HepG2 (cell line): Measurements from ENCODE around the gene DOLK. TPM values are rescaled to one million over a fixed set of nuclear protein-coding genes. Genes with fewer than 3 reads are reported as not detected.

Experiments
- BCL6 ChIP-seq: IDR thresholded peaks from 2 replicates; pipeline ENCODE4 v1.6.1; 2016; ENCODE audit warnings: missing genetic modification reagents, missing compliant biosample characterization
- ERF ChIP-seq: IDR thresholded peaks from 2 replicates; pipeline ENCODE4 v1.6.1; 2018; ENCODE audit warnings: missing biosample characterization, missing genetic modification reagents
- FOXM1 ChIP-seq: sonication (generic); formaldehyde crosslinking; IDR thresholded peaks from 2 replicates; pipeline ENCODE4 v1.5.0; 2020; ENCODE audit warnings: missing genetic modification reagents
- GABPB1 ChIP-seq: IDR thresholded peaks from 2 replicates; pipeline ENCODE4 v1.6.1; 2016; ENCODE audit warnings: mild to moderate bottlenecking, missing genetic modification reagents, moderate library complexity, missing compliant biosample characterization
- MYC ChIP-seq: sonication (generic); formaldehyde crosslinking; IDR thresholded peaks from 2 replicates; pipeline ENCODE4 v1.9.0; 2021; ENCODE audit warnings: missing genetic modification reagents, borderline replicate concordance
- RNF2 ChIP-seq: fragments of 450-650 bp; conservative IDR thresholded peaks from 2 replicates; pipeline ENCODE4 v1.6.1; 2016; ENCODE audit warnings: low read depth
- TCF12 ChIP-seq, 2 experiments: fragments of 450-650 bp in 1 of 2; sonication (generic) in 1 of 2; formaldehyde crosslinking in 1 of 2; IDR thresholded peaks; 2 replicates each; pipeline versions ENCODE4 v1.6.1 to v1.8.0; 2017 to 2022; ENCODE audit warnings: antibody characterized with exemption in 1 of 2, mild to moderate bottlenecking in 1 of 2, missing genetic modification reagents in 1 of 2, moderate library complexity in 1 of 2
- ZNF180 ChIP-seq: sonication (generic); formaldehyde crosslinking; IDR thresholded peaks from 2 replicates; pipeline ENCODE4 v1.4.0; 2020; ENCODE audit warnings: low read depth, missing genetic modification reagents, borderline replicate concordance
- ZNF205 ChIP-seq: IDR thresholded peaks from 2 replicates; pipeline ENCODE4 v1.6.1; 2018; ENCODE audit warnings: missing biosample characterization, missing genetic modification reagents
- ZNF256 ChIP-seq: sonication (generic); formaldehyde crosslinking; conservative IDR thresholded peaks from 2 replicates; pipeline ENCODE4 v1.4.0; 2020; ENCODE audit warnings: missing genetic modification reagents
- ZNF670 ChIP-seq: sonication (generic); formaldehyde crosslinking; IDR thresholded peaks from 2 replicates; pipeline ENCODE4 v1.8.0; 2022; ENCODE audit warnings: mild to moderate bottlenecking, missing genetic modification reagents, borderline replicate concordance
- polyA plus RNA-seq, 8 experiments: library from polyadenylated mRNA; depleted of rRNA in 3 of 8; stranded (reverse) in 7 of 8; unstranded in 1 of 8; fragments of >200 nt; fragmentation: Illumina TruSeq in 4 of 8; extraction: Trizol in 4 of 8; gene quantifications; 2 replicates each; pipeline versions ENCODE4 v1.2.1 to v1.2.3, GENCODE V29; 2011 to 2016; ENCODE audit warnings: low read depth in 4 of 8, missing spikeins in 1 of 8, mixed read lengths in 1 of 8; ENCODE audit not compliant: insufficient read depth in 1 of 8
- total RNA-seq, 5 experiments: library from RNA; depleted of rRNA; stranded (reverse); fragments of >200 nt; fragmentation: Illumina TruSeq; extraction: Trizol; gene quantifications; 2 replicates each; pipeline ENCODE4 v1.2.3, GENCODE V29; 2016; ENCODE audit warnings: low read depth in 1 of 5
- TF ChIP-seq, protein P1 (sequence below): sonication (generic); formaldehyde crosslinking; IDR thresholded peaks from 2 replicates; pipeline ENCODE4 v1.4.0; 2020; ENCODE audit warnings: missing genetic modification reagents
- TF ChIP-seq, protein P2 (sequence below): sonication (generic); formaldehyde crosslinking; IDR thresholded peaks from 2 replicates; pipeline ENCODE4 v1.5.0; 2020; ENCODE audit warnings: mild to moderate bottlenecking, missing genetic modification reagents, borderline replicate concordance
- TF ChIP-seq, protein P3 (sequence below): sonication (generic); formaldehyde crosslinking; IDR thresholded peaks from 2 replicates; pipeline ENCODE4 v1.5.1; 2020; ENCODE audit warnings: mild to moderate bottlenecking, missing genetic modification reagents, moderate library complexity

Gene DOLK
- total and polyA plus RNA-seq, 2 of the 13 experiments (the other 11 are each of a cell fraction or from before 2014, with no cell fraction given): 15.4 to 18.7 TPM

DNA sequence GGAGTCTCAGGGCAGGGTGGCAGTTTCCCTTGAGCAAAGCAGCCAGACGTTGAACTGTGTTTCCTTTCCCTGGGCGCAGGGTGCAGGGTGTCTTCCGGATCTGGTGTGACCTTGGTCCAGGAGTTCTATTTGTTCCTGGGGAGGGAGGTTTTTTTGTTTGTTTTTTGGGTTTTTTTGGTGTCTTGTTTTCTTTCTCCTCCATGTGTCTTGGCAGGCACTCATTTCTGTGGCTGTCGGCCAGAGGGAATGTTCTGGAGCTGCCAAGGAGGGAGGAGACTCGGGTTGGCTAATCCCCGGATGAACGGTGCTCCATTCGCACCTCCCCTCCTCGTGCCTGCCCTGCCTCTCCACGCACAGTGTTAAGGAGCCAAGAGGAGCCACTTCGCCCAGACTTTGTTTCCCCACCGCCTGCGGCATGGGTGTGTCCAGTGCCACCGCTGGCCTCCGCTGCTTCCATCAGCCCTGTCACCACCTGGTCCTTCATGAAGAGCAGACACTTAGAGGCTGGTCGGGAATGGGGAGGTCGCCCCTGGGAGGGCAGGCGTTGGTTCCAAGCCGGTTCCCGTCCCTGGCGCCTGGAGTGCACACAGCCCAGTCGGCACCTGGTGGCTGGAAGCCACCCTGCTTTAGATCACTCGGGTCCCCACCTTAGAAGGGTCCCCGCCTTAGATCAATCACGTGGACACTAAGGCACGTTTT is 30.1 kb downstream of the DOLK start (continued):
- TF ChIP-seq RNF2 (no peak), FOXM1 (no peak), GABPB1 (CRISPR knock-in tag) (peak; percentile 51), ZNF180 (CRISPR knock-in tag) (no peak), ZNF256 (CRISPR knock-in tag) (no peak), ZNF205 (CRISPR knock-in tag) (no peak), ERF (peak; percentile 75), MYC (CRISPR knock-in tag) (peak; percentile 69), BCL6 (no peak; the same call in 1 of the 2 replicates), TCF12 (IDR thresholded peaks at IDR 0.05) (no peak), TCF12 (CRISPR knock-in tag; IDR thresholded peaks at IDR 0.05) (no peak), ZNF670 (CRISPR knock-in tag) (no peak)
- TF ChIP-seq, protein P1, sequence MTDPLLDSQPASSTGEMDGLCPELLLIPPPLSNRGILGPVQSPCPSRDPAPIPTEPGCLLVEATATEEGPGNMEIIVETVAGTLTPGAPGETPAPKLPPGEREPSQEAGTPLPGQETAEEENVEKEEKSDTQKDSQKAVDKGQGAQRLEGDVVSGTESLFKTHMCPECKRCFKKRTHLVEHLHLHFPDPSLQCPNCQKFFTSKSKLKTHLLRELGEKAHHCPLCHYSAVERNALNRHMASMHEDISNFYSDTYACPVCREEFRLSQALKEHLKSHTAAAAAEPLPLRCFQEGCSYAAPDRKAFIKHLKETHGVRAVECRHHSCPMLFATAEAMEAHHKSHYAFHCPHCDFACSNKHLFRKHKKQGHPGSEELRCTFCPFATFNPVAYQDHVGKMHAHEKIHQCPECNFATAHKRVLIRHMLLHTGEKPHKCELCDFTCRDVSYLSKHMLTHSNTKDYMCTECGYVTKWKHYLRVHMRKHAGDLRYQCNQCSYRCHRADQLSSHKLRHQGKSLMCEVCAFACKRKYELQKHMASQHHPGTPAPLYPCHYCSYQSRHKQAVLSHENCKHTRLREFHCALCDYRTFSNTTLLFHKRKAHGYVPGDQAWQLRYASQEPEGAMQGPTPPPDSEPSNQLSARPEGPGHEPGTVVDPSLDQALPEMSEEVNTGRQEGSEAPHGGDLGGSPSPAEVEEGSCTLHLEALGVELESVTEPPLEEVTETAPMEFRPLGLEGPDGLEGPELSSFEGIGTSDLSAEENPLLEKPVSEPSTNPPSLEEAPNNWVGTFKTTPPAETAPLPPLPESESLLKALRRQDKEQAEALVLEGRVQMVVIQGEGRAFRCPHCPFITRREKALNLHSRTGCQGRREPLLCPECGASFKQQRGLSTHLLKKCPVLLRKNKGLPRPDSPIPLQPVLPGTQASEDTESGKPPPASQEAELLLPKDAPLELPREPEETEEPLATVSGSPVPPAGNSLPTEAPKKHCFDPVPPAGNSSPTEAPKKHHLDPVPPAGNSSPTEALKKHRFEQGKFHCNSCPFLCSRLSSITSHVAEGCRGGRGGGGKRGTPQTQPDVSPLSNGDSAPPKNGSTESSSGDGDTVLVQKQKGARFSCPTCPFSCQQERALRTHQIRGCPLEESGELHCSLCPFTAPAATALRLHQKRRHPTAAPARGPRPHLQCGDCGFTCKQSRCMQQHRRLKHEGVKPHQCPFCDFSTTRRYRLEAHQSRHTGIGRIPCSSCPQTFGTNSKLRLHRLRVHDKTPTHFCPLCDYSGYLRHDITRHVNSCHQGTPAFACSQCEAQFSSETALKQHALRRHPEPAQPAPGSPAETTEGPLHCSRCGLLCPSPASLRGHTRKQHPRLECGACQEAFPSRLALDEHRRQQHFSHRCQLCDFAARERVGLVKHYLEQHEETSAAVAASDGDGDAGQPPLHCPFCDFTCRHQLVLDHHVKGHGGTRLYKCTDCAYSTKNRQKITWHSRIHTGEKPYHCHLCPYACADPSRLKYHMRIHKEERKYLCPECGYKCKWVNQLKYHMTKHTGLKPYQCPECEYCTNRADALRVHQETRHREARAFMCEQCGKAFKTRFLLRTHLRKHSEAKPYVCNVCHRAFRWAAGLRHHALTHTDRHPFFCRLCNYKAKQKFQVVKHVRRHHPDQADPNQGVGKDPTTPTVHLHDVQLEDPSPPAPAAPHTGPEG (CRISPR knock-in tag): peak; percentile 39
- TF ChIP-seq, protein P2, sequence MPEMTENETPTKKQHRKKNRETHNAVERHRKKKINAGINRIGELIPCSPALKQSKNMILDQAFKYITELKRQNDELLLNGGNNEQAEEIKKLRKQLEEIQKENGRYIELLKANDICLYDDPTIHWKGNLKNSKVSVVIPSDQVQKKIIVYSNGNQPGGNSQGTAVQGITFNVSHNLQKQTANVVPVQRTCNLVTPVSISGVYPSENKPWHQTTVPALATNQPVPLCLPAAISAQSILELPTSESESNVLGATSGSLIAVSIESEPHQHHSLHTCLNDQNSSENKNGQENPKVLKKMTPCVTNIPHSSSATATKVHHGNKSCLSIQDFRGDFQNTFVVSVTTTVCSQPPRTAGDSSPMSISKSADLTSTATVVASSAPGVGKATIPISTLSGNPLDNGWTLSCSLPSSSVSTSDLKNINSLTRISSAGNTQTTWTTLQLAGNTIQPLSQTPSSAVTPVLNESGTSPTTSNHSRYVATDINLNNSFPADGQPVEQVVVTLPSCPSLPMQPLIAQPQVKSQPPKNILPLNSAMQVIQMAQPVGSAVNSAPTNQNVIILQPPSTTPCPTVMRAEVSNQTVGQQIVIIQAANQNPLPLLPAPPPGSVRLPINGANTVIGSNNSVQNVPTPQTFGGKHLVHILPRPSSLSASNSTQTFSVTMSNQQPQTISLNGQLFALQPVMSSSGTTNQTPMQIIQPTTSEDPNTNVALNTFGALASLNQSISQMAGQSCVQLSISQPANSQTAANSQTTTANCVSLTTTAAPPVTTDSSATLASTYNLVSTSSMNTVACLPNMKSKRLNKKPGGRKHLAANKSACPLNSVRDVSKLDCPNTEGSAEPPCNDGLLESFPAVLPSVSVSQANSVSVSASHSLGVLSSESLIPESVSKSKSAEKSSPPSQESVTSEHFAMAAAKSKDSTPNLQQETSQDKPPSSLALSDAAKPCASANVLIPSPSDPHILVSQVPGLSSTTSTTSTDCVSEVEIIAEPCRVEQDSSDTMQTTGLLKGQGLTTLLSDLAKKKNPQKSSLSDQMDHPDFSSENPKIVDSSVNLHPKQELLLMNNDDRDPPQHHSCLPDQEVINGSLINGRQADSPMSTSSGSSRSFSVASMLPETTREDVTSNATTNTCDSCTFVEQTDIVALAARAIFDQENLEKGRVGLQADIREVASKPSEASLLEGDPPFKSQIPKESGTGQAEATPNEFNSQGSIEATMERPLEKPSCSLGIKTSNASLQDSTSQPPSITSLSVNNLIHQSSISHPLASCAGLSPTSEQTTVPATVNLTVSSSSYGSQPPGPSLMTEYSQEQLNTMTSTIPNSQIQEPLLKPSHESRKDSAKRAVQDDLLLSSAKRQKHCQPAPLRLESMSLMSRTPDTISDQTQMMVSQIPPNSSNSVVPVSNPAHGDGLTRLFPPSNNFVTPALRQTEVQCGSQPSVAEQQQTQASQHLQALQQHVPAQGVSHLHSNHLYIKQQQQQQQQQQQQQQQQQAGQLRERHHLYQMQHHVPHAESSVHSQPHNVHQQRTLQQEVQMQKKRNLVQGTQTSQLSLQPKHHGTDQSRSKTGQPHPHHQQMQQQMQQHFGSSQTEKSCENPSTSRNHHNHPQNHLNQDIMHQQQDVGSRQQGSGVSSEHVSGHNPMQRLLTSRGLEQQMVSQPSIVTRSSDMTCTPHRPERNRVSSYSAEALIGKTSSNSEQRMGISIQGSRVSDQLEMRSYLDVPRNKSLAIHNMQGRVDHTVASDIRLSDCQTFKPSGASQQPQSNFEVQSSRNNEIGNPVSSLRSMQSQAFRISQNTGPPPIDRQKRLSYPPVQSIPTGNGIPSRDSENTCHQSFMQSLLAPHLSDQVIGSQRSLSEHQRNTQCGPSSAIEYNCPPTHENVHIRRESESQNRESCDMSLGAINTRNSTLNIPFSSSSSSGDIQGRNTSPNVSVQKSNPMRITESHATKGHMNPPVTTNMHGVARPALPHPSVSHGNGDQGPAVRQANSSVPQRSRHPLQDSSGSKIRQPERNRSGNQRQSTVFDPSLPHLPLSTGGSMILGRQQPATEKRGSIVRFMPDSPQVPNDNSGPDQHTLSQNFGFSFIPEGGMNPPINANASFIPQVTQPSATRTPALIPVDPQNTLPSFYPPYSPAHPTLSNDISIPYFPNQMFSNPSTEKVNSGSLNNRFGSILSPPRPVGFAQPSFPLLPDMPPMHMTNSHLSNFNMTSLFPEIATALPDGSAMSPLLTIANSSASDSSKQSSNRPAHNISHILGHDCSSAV (CRISPR knock-in tag): no peak
- TF ChIP-seq, protein P3, sequence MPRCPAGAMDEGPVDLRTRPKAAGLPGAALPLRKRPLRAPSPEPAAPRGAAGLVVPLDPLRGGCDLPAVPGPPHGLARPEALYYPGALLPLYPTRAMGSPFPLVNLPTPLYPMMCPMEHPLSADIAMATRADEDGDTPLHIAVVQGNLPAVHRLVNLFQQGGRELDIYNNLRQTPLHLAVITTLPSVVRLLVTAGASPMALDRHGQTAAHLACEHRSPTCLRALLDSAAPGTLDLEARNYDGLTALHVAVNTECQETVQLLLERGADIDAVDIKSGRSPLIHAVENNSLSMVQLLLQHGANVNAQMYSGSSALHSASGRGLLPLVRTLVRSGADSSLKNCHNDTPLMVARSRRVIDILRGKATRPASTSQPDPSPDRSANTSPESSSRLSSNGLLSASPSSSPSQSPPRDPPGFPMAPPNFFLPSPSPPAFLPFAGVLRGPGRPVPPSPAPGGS (CRISPR knock-in tag): 0 out of 2 replicates have a peak, but pooled peaks have one; percentile 37
